Hematopoietic multipotent progenitor cell treated with erythropoietin and hydrocortisone succinate and interleukin-3 and kit ligand, for 6 days (in vitro differentiated cells): Measurements from ENCODE around the gene HP.

Experiments
- DNase-seq: peaks from one replicate; pipeline ENCODE4 v3.0.0-alpha.2; 2015

HP gene

GRCh38 chr16:72092832-72093447 is 38.6 kb downstream of the HP start:
- peak; percentile 59 for DNase-seq

GRCh38 chr16:72093448-72094265 is 39.4 kb downstream of the HP start, which contains the start of the genes DHX38 and TXNL4B:
DHX38 (plus strand) TSS chr16:72093847; CDS start chr16:72096158, 2,311 bp downstream.
TXNL4B (minus strand) TSS chr16:72093620; CDS start chr16:72090749, 2,871 bp downstream.
- peak; percentile 100 for DNase-seq

- peak; percentile 72 for DNase-seq
Measured at GRCh38 chr16:72094266-72094610, 39.9 kb downstream of the HP start.

- DNase-seq: no peak
Measured at GRCh38 chr16:72098936-72099335, 44.6 kb downstream of the HP start.

- peak; percentile 88 for DNase-seq
Measured at GRCh38 chr16:72099377-72099818, 45.1 kb downstream of the HP start.

GRCh38 chr16:72101195-72101594 is 46.9 kb downstream of the HP start:
- DNase-seq: no peak

GRCh38 chr16:72104905-72105304 is 50.6 kb downstream of the HP start:
- DNase-seq: no peak

- DNase-seq: no peak
Measured at GRCh38 chr16:72105978-72106377, 51.7 kb downstream of the HP start.

- DNase-seq: no peak
Measured at GRCh38 chr16:72107371-72107770, 53.1 kb downstream of the HP start.

GRCh38 chr16:72108353-72109102 is 54.2 kb downstream of the HP start:
- no peak for DNase-seq

GRCh38 chr16:72109300-72109699 is 55.0 kb downstream of the HP start:
- DNase-seq: no peak

- no peak for DNase-seq
Measured at GRCh38 chr16:72109966-72110530, 55.7 kb downstream of the HP start.
